Stomach (tissue), 9 donors: ENCODE measurements around the gene NUP133. TPM values are rescaled to one million over a fixed set of nuclear protein-coding genes. Genes with fewer than 3 reads are reported as not detected.

Experiments used
- DNase-seq, 2 donors: peaks; one replicate each; pipeline versions ENCODE4 v3.0.0 to v3.0.0-alpha.2; 2013 to 2019
- H3K27ac ChIP-seq, 5 donors: fragments of 200-600 bp in 4 of 5; sonication (generic) in 4 of 5; one replicate each; pipeline ENCODE4 v1.5.1; 2013 to 2019; ENCODE audit warnings: mild to moderate bottlenecking in 1 of 5, moderate library complexity in 1 of 5
- H3K27me3 ChIP-seq, 3 donors: fragments of 200-600 bp; sonication (generic); one replicate each; pipeline ENCODE4 v1.5.1; 2017 to 2019; ENCODE audit warnings: mixed run types in 1 of 3
- H3K36me3 ChIP-seq, 4 donors: fragments of 200-600 bp; sonication (generic); 1 replicate in 3 of 4; 2 replicates in 1 of 4; pipeline ENCODE4 v1.5.1; 2016 to 2019
- H3K4me1 ChIP-seq, 4 donors: fragments of 200-600 bp; sonication (generic); one replicate each; pipeline ENCODE4 v1.5.1; 2016 to 2019
- H3K4me3 ChIP-seq, 4 donors: fragments of 200-600 bp; sonication (generic) in 3 of 4; one replicate each; pipeline ENCODE4 v1.5.1; 2016 to 2019; ENCODE audit warnings: mild to moderate bottlenecking in 1 of 4
- H3K9me3 ChIP-seq, 4 donors: fragments of 200-600 bp; sonication (generic); one replicate each; pipeline ENCODE4 v1.5.1; 2016 to 2019
- EP300 ChIP-seq: sonication (generic); formaldehyde crosslinking; IDR thresholded peaks from one replicate; pipeline ENCODE4 v1.6.1; 2017; ENCODE audit warnings: antibody characterized with exemption
- POLR2A ChIP-seq, 4 donors: fragments of 450-650 bp; IDR thresholded peaks; one replicate each; pipeline ENCODE4 v1.6.1; 2016; ENCODE audit warnings: antibody characterized with exemption in 4 of 4, control low read depth in 2 of 4, mild to moderate bottlenecking in 1 of 4, moderate library complexity in 1 of 4
- POLR2AphosphoS5 ChIP-seq, 3 donors: sonication (generic); formaldehyde crosslinking; IDR thresholded peaks; one replicate each; pipeline ENCODE4 v1.6.1; 2016; ENCODE audit warnings: antibody characterized with exemption in 3 of 3
- WGBS, 5 donors: extraction: QIAGEN DNeasy Blood & Tissue Kit in 3 of 5; methylation state at CpG; one replicate each; pipeline versions ENCODE4 v1.1.5 to v1.1.7; 2013 to 2018; 5-methylcytosine and 5-hydroxymethylcytosine counted together
- intact Hi-C: fragments of 100-400 bp; cut with DNase I; formaldehyde crosslinking; loops from one replicate; pipeline ENCODE4 v1.15.1; 2023; ENCODE audit warnings: low total_unique reads
- polyA plus RNA-seq, 3 donors: library from polyadenylated mRNA; stranded (reverse); fragments of 200-250 nt; gene quantifications; one replicate each; pipeline ENCODE4 v1.2.3, GENCODE V29; 2013
- total RNA-seq, 5 donors: library from RNA; depleted of rRNA; stranded (reverse); fragments of >200 nt; gene quantifications; one replicate each; pipeline versions ENCODE4 v1.1.0 to v1.2.3, GENCODE V29; 2014 to 2016
- TF ChIP-seq, protein P1 (sequence below), 7 experiments: fragments of 450-650 bp in 4 of 7; fragments of 200-600 bp in 3 of 7; sonication (generic) in 3 of 7; IDR thresholded peaks; one replicate each; pipeline ENCODE4 v1.5.1; 2016 to 2019; ENCODE audit warnings: antibody characterized with exemption in 7 of 7, control low read depth in 2 of 7, mild to moderate bottlenecking in 1 of 7
- donor health status: healthy with polysubstance abuse.
- donor health status: Bipolar disorder and iron deficiency.
- donor health status: healthy.

The NUP133 gene
- total and polyA plus RNA-seq, 8 donors, result 5.5 to 74.7 (median 17.0) TPM

DNA sequence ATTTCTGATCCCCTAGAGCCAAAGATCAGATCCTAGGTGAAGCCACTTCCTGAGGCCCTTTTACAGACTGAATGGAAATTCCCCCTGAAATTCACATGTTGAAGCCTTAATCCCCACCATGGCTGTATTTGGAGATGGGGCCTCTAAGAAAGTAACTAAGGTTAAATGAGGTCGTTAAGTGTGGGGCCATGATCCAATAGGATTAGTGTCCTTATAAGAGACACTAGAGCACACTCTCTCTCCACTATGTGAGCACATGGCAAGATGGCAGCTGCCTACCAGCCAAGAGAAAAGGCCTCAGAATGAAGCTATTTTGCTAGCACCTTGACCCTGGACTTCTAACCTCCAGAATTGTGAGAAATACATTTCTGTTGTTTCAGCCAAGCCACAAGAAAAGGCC, 36.4 kb upstream of the NUP133 start:
- H3K9me3 ChIP-seq, result no peaks in the 10 kb centered on the region
- H3K36me3 ChIP-seq, result peaks cover 21 to 92% (median 86%) of the 10 kb centered on the region in 4 donors
- H3K27me3 ChIP-seq, result no peaks in the 10 kb centered on the region
- 93 to 100% (median 97%) methylated on average over 1 of the region's 1 CpG for WGBS, 5 donors
- no peak for DNase-seq
- intact Hi-C loops, result no loop called here
- TF ChIP-seq POLR2A (IDR thresholded peaks at IDR 0.05) (no peak), POLR2AphosphoS5 (IDR thresholded peaks at IDR 0.05) (no peak), EP300 (no peak)
- TF ChIP-seq, protein P1, sequence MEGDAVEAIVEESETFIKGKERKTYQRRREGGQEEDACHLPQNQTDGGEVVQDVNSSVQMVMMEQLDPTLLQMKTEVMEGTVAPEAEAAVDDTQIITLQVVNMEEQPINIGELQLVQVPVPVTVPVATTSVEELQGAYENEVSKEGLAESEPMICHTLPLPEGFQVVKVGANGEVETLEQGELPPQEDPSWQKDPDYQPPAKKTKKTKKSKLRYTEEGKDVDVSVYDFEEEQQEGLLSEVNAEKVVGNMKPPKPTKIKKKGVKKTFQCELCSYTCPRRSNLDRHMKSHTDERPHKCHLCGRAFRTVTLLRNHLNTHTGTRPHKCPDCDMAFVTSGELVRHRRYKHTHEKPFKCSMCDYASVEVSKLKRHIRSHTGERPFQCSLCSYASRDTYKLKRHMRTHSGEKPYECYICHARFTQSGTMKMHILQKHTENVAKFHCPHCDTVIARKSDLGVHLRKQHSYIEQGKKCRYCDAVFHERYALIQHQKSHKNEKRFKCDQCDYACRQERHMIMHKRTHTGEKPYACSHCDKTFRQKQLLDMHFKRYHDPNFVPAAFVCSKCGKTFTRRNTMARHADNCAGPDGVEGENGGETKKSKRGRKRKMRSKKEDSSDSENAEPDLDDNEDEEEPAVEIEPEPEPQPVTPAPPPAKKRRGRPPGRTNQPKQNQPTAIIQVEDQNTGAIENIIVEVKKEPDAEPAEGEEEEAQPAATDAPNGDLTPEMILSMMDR (IDR thresholded peaks at IDR 0.05), result no peak
- H3K4me3 ChIP-seq, result no peak overlapping the region
- no peak overlapping the region for H3K27ac ChIP-seq
- H3K4me1 ChIP-seq, result peaks cover 0 to 7% (median 3%) of the 10 kb centered on the region in 4 donors

DNA sequence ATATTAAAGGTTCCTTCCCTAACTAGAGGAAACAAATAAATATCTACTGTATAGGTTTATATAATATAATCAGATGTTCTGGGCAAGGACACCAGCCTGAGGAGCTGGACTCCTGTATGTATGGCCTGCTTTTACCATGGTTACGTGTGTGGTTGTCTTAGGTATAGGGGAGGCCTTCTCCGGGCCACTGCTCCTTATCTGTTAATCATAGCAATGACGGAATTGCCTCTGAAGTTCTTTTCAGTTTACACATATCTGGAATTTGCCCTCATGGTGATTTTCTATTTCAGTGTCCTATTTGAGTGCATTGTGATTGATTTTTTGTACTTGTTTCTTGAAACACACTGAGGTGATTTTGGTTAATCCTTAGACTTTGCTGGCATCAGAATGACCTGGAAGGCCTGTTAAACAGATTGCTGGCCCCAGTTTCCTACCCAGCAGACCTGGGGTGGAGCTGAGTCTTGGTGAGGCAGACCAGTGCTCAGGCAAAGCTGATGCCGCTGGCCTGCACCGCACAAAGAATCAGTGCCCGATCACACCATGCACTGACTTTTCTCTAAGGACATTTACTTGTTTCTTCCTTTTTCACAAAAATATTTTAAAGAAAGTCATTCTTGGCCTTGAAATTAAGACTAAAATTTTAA, 31.8 kb upstream of the NUP133 start:
- 86 to 98% (median 90%) methylated on average over 6 of the region's 6 CpGs for WGBS, 5 donors
- intact Hi-C loops, result no loop called here
- H3K36me3 ChIP-seq, result peaks cover 27 to 98% (median 92%) of the 10 kb centered on the region in 4 donors

DNA sequence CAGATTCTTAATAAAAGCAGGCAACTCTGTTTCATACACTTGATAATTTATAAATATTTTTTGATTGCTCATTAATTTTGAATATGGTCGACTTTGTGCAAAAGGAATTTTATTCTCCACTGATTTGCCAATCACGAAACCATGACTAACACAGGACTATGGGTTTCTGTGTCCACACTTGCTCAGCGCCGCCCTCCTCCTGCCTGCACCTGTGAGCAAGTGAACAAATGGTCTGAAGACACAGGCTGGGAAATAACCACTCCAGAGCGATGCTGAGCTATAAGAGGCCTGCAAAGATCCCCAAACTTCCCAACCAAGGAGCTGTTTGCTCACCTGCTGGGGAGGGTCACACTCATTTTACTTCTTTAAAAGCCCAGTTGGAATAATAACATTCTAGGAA, 30.8 kb upstream of the NUP133 start:
- Histone ChIP-seq H3K27me3 (no peaks in the 10 kb centered on the region), H3K4me1 (no peaks in the 10 kb centered on the region), H3K9me3 (no peaks in the 10 kb centered on the region), H3K36me3 (peaks cover 20 to 92% (median 87%) of the 10 kb centered on the region in 4 donors), H3K27ac (no peak overlapping the region), H3K4me3 (no peak overlapping the region)
- intact Hi-C loops, result no loop called here
- WGBS, 5 donors, result 91 to 97% (median 92%) methylated on average over 5 of the region's 5 CpGs
- TF ChIP-seq EP300 (no peak), POLR2A (IDR thresholded peaks at IDR 0.05) (no peak), POLR2AphosphoS5 (IDR thresholded peaks at IDR 0.05) (no peak)
- TF ChIP-seq, protein P1 (IDR thresholded peaks at IDR 0.05), result no peak
- no peak for DNase-seq

More for the DNA sequence above, 31.8 kb upstream of the NUP133 start:
- Histone ChIP-seq H3K27ac (no peak overlapping the region), H3K27me3 (no peaks in the 10 kb centered on the region), H3K4me1 (no peaks in the 10 kb centered on the region), H3K4me3 (no peak overlapping the region), H3K9me3 (no peaks in the 10 kb centered on the region)
- DNase-seq, result no peak
- TF ChIP-seq, protein P1 (IDR thresholded peaks at IDR 0.05), result no peak
- TF ChIP-seq POLR2A (IDR thresholded peaks at IDR 0.05), result no peak
- no peak for TF ChIP-seq POLR2AphosphoS5 (IDR thresholded peaks at IDR 0.05)
- no peak for TF ChIP-seq EP300

DNA sequence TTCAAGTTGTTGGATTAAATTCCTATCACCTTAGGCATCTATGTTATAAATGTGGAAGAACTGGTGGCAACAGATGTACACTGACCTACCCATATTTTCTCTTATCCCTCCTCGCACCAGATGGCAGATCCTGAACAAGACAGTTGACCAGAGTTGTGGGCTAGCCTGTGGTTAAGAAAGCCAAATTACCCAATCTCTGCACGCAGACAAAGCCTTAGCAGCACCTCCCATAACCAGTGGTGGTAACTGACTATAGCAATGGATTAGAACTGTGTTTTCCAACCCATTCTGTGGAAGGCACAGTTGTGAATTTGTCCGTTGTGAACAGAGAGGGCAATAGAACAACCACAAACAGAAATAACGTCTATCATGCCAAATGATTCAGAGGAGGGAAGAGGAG, 29.8 kb upstream of the NUP133 start:
- WGBS, 5 donors, result 70 to 84% (median 75%) methylated on average over 4 of the region's 4 CpGs
- no peaks in the 10 kb centered on the region for H3K4me1 ChIP-seq
- no peak overlapping the region for H3K4me3 ChIP-seq
- H3K9me3 ChIP-seq, result no peaks in the 10 kb centered on the region
- no peak for DNase-seq
- intact Hi-C loops, result no loop called here
- H3K36me3 ChIP-seq, result peaks cover 22 to 94% (median 91%) of the 10 kb centered on the region in 4 donors
- TF ChIP-seq, protein P1 (IDR thresholded peaks at IDR 0.05), result no peak
- TF ChIP-seq EP300 (no peak), POLR2A (IDR thresholded peaks at IDR 0.05) (no peak), POLR2AphosphoS5 (IDR thresholded peaks at IDR 0.05) (no peak)
- no peak overlapping the region for H3K27ac ChIP-seq
- H3K27me3 ChIP-seq, result no peaks in the 10 kb centered on the region
